A673 (cell line): Measurements from ENCODE around the gene RASA3. TPM values are rescaled to one million over a fixed set of nuclear protein-coding genes. Genes with fewer than 3 reads are reported as not detected.

Experiments used
- BruUV-seq: library from RNA; stranded (reverse); fragments of 400-500 nt; replicated peaks from 2 replicates; lab custom pipeline; 2021; lab: Mats Ljungman, UMichigan
- CTCF ChIA-PET: fragments of 300-600 bp; sonication (Branson Sonifier 250); formaldehyde crosslinking; loops from one replicate; lab custom pipeline; 2022; ENCODE audit warnings: antibody characterized with exemption; lab: Charles Lee
- POLR2A ChIA-PET: fragments of 300-600 bp; sonication (Branson Sonifier 250); formaldehyde crosslinking; loops from one replicate; lab custom pipeline; 2022; ENCODE audit warnings: antibody characterized with exemption; ENCODE audit not compliant: low non-redundant PET; lab: Charles Lee
- DNase-seq: peaks from one replicate; pipeline ENCODE4 v3.0.0-alpha.2; 2015; ENCODE audit warnings: low spot score
- H3K27ac ChIP-seq: fragments of 200-600 bp; sonication (generic); 2 replicates; pipeline ENCODE4 v1.5.1; 2016; ENCODE audit warnings: mixed run types, low read depth, mild to moderate bottlenecking, mixed read lengths, antibody characterized with exemption, low read length; ENCODE audit not compliant: poor library complexity, severe bottlenecking
- H3K27me3 ChIP-seq: fragments of 200-600 bp; sonication (generic); replicated peaks from 2 replicates; pipeline ENCODE4 v1.6.1; 2017; ENCODE audit warnings: mixed run types, low read depth, mild to moderate bottlenecking, mixed read lengths, antibody characterized with exemption, low read length; ENCODE audit not compliant: insufficient read depth, poor library complexity
- H3K36me3 ChIP-seq: fragments of 200-600 bp; sonication (generic); 2 replicates; pipeline ENCODE4 v1.6.1; 2016; ENCODE audit warnings: mixed run types, mild to moderate bottlenecking, mixed read lengths, antibody characterized with exemption, low read length; ENCODE audit not compliant: insufficient read depth, poor library complexity, severe bottlenecking
- H3K4me1 ChIP-seq: fragments of 200-600 bp; sonication (generic); 2 replicates; pipeline ENCODE4 v1.6.1; 2017; ENCODE audit warnings: mixed run types, mild to moderate bottlenecking, mixed read lengths, antibody characterized with exemption, low read length; ENCODE audit not compliant: insufficient read depth, poor library complexity, severe bottlenecking
- H3K4me3 ChIP-seq: fragments of 200-600 bp; sonication (generic); 2 replicates; pipeline ENCODE4 v1.5.1; 2016; ENCODE audit warnings: low read depth, mixed run types, mild to moderate bottlenecking, mixed read lengths, low read length; ENCODE audit not compliant: poor library complexity, severe bottlenecking
- H3K9me3 ChIP-seq: fragments of 200-600 bp; sonication (generic); 2 replicates; pipeline ENCODE4 v1.6.1; 2016; ENCODE audit warnings: mixed run types, low read depth, mild to moderate bottlenecking, mixed read lengths, antibody characterized with exemption, low read length; ENCODE audit not compliant: poor library complexity, severe bottlenecking
- EZH2 ChIP-seq: fragments of 200-600 bp; sonication (generic); IDR thresholded peaks from 2 replicates; pipeline ENCODE4 v1.6.1; 2017; ENCODE audit warnings: borderline replicate concordance, low read depth, mild to moderate bottlenecking, mixed read lengths, antibody characterized with exemption, low read length; ENCODE audit not compliant: poor library complexity, severe bottlenecking
- intact Hi-C: fragments of 100-400 bp; cut with micrococcal nuclease; formaldehyde crosslinking; loops from one replicate; pipeline ENCODE4 v1.10.0; 2022; ENCODE audit not compliant: unreplicated experiment
- total RNA-seq: library from RNA; stranded (reverse); gene quantifications from 2 replicates; pipeline ENCODE4 v1.2.3, GENCODE V29; 2021
- TF ChIP-seq, protein P1 (sequence below): fragments of 300-800, 200-600 bp; sonication (generic); conservative IDR thresholded peaks from 2 replicates; pipeline ENCODE4 v1.5.1; 2017; ENCODE audit warnings: low read depth, mild to moderate bottlenecking, antibody characterized with exemption, low read length, moderate library complexity, mixed read lengths

Gene RASA3
- total RNA-seq, 1 experiment from 2014 or later = 22.1 TPM

GRCh38 chr13:113996912-113997745 lies 135.3 kb downstream of the RASA3 start:
- ChIA-PET POLR2A (no interaction called here), CTCF (no interaction called here)
- H3K9me3 ChIP-seq = no peaks in the 10 kb centered on the region
- TF ChIP-seq, protein P1, sequence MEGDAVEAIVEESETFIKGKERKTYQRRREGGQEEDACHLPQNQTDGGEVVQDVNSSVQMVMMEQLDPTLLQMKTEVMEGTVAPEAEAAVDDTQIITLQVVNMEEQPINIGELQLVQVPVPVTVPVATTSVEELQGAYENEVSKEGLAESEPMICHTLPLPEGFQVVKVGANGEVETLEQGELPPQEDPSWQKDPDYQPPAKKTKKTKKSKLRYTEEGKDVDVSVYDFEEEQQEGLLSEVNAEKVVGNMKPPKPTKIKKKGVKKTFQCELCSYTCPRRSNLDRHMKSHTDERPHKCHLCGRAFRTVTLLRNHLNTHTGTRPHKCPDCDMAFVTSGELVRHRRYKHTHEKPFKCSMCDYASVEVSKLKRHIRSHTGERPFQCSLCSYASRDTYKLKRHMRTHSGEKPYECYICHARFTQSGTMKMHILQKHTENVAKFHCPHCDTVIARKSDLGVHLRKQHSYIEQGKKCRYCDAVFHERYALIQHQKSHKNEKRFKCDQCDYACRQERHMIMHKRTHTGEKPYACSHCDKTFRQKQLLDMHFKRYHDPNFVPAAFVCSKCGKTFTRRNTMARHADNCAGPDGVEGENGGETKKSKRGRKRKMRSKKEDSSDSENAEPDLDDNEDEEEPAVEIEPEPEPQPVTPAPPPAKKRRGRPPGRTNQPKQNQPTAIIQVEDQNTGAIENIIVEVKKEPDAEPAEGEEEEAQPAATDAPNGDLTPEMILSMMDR = no peak
- TF ChIP-seq EZH2 = no peak
- no peak overlapping the region for H3K27ac ChIP-seq
- no peak for DNase-seq
- no peaks in the 10 kb centered on the region for H3K27me3 ChIP-seq
- intact Hi-C loops = no loop called here
- H3K4me3 ChIP-seq = no peak overlapping the region
- no TSS peak for BruUV-seq
- peaks cover 3% of the 10 kb centered on the region for H3K36me3 ChIP-seq
- no peaks in the 10 kb centered on the region for H3K4me1 ChIP-seq

GRCh38 chr13:113996081-113996911 lies 136.1 kb downstream of the RASA3 start:
- BruUV-seq = no TSS peak
- POLR2A ChIA-PET = no interaction called here
- no peak overlapping the region for H3K4me3 ChIP-seq
- DNase-seq = no peak
- no peak for TF ChIP-seq EZH2
- TF ChIP-seq, protein P1 = no peak
- H3K27me3 ChIP-seq = no peaks in the 10 kb centered on the region
- H3K36me3 ChIP-seq = peaks cover 3% of the 10 kb centered on the region
- no peaks in the 10 kb centered on the region for H3K4me1 ChIP-seq
- no peak overlapping the region for H3K27ac ChIP-seq
- H3K9me3 ChIP-seq = no peaks in the 10 kb centered on the region
- CTCF ChIA-PET = no interaction called here
- intact Hi-C loops = no loop called here

GRCh38 chr13:113995051-113995601 lies 137.3 kb downstream of the RASA3 start:
- Histone ChIP-seq H3K27ac (no peak overlapping the region), H3K4me3 (no peak overlapping the region), H3K4me1 (no peaks in the 10 kb centered on the region), H3K27me3 (no peaks in the 10 kb centered on the region), H3K36me3 (peaks cover 10% of the 10 kb centered on the region), H3K9me3 (no peaks in the 10 kb centered on the region)
- POLR2A ChIA-PET = no interaction called here
- CTCF ChIA-PET = no interaction called here
- DNase-seq = no peak
- intact Hi-C loops = no loop called here
- TF ChIP-seq EZH2 = no peak
- TF ChIP-seq, protein P1 = no peak
- no TSS peak for BruUV-seq
